Osteoblast (primary cell): Measurements from ENCODE around the gene ENDOD1. TPM values are rescaled to one million over a fixed set of nuclear protein-coding genes. Genes with fewer than 3 reads are reported as not detected.

ENCODE experiments used
- DNase-seq: peaks from one replicate; pipeline ENCODE4 v3.0.0; 2011; ENCODE audit warnings: low spot score, mixed read lengths; ENCODE audit not compliant: insufficient read length; ENCODE audit errors: missing footprints
- H2AFZ ChIP-seq: 2 replicates; pipeline ENCODE4 v1.6.0; 2011; ENCODE audit warnings: mild to moderate bottlenecking, low read length
- H3K27ac ChIP-seq: 2 replicates; pipeline ENCODE4 v1.5.1; 2011; ENCODE audit warnings: mild to moderate bottlenecking, low read depth, low read length, moderate library complexity
- H3K27me3 ChIP-seq: 2 replicates; pipeline ENCODE4 v1.6.0; 2012; ENCODE audit warnings: mild to moderate bottlenecking, control low read depth, inconsistent platforms, low read length, moderate library complexity; ENCODE audit not compliant: insufficient read depth
- H3K36me3 ChIP-seq: 2 replicates; pipeline ENCODE4 v1.5.1; 2011; ENCODE audit warnings: mild to moderate bottlenecking, low read length, control low read depth, moderate library complexity; ENCODE audit not compliant: insufficient read depth
- H3K4me1 ChIP-seq: 2 replicates; pipeline ENCODE4 v1.5.1; 2011; ENCODE audit warnings: mild to moderate bottlenecking, low read length, control low read depth, moderate library complexity; ENCODE audit not compliant: insufficient read depth
- H3K4me2 ChIP-seq: 2 replicates; pipeline ENCODE4 v1.6.0; 2011; ENCODE audit warnings: mild to moderate bottlenecking, low read length; ENCODE audit not compliant: insufficient read depth
- H3K4me3 ChIP-seq: fragments of 200-600 bp; sonication (generic); 3 replicates; pipeline ENCODE4 v1.5.1; 2012; ENCODE audit warnings: mild to moderate bottlenecking, low read length, inconsistent platforms; ENCODE audit not compliant: insufficient read depth
- H3K79me2 ChIP-seq: 2 replicates; pipeline ENCODE4 v1.6.0; 2012; ENCODE audit warnings: mild to moderate bottlenecking, low read length, control low read depth, inconsistent platforms; ENCODE audit not compliant: insufficient read depth
- H3K9me3 ChIP-seq: 2 replicates; pipeline ENCODE4 v1.5.1; 2011; ENCODE audit warnings: low read depth, low read length, control low read depth
- H4K20me1 ChIP-seq: 2 replicates; pipeline ENCODE4 v1.6.0; 2012; ENCODE audit warnings: mild to moderate bottlenecking, low read length, control low read depth; ENCODE audit not compliant: insufficient read depth
- CTCF ChIP-seq: IDR thresholded peaks from 2 replicates; pipeline ENCODE4 v1.5.1; 2011; ENCODE audit warnings: mild to moderate bottlenecking, low read depth, low read length, moderate library complexity; ENCODE audit errors: extremely low read depth
- total RNA-seq: library from RNA; depleted of rRNA; stranded (reverse); fragments of >200 nt; gene quantifications from 2 replicates; pipeline ENCODE4 v1.2.3, GENCODE V29; 2012

Gene ENDOD1
- total RNA-seq, 1 donor: 44.2 TPM

- Histone ChIP-seq H3K9me3 (no peaks in the 10 kb centered on the region), H3K27ac (peak overlapping the region; percentile 76), H3K4me1 (peaks cover 14% of the 10 kb centered on the region), H3K36me3 (no peaks in the 10 kb centered on the region), H3K27me3 (no peaks in the 10 kb centered on the region), H3K4me3 (peak overlapping the region; percentile 88), H3K4me2 (peak overlapping the region; percentile 85), H3K79me2 (peaks cover 25% of the 10 kb centered on the region), H4K20me1 (no peaks in the 10 kb centered on the region), H2AFZ (peak overlapping the region; percentile 94)
- TF ChIP-seq CTCF: no peak
- DNase-seq: no peak
Measured at GRCh38 chr11:95067841-95068219, 21.8 kb upstream of the ENDOD1 start.

DNA sequence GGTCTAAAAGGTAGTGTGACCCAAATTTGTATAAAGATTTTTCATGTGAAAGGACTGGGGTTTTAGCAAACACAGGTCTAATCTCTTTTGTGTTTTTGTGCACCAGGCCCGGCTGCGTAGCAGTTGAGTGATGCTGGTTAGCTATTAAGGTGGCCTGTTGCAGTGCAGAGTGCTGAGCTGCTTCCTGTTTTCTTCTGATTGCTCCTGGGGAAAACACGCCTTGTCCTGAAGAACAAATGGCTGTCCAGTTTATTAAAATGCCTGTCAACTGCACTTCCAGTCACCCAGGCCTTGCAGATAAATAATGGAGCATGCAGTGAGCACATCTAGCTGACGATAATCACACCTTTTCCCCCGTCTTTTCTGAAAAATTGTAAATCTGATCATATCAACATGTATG lies 21.1 kb upstream of the ENDOD1 start:
- Histone ChIP-seq H3K4me1 (peaks cover 14% of the 10 kb centered on the region), H3K36me3 (no peaks in the 10 kb centered on the region), H3K79me2 (peaks cover 25% of the 10 kb centered on the region), H3K4me3 (peak overlapping the region; percentile 88), H4K20me1 (no peaks in the 10 kb centered on the region), H2AFZ (no peak overlapping the region), H3K27ac (peak overlapping the region; percentile 76), H3K9me3 (no peaks in the 10 kb centered on the region), H3K27me3 (no peaks in the 10 kb centered on the region), H3K4me2 (peak overlapping the region; percentile 85)
- DNase-seq: peak; percentile 84
- TF ChIP-seq CTCF: no peak

DNA sequence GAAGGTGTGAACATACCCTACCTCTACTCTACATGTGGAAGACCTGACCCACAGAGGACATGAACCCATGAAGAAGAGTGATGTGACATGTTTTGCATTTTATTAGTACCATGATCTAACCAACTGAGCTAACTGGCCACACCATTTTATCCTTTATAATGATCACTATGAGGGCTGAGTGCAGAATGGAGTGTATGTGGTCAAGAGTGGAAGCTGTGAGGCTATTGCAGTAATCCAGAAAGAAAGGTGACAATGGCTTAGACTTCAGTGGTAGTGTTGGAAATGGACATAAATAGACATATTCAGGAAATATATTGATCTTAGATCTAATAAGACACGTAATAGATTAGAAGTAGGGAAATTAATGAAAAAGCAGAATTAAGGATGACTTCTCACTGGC lies 19.2 kb upstream of the ENDOD1 start:
- TF ChIP-seq CTCF: no peak
- H3K27ac ChIP-seq: no peak overlapping the region

DNA sequence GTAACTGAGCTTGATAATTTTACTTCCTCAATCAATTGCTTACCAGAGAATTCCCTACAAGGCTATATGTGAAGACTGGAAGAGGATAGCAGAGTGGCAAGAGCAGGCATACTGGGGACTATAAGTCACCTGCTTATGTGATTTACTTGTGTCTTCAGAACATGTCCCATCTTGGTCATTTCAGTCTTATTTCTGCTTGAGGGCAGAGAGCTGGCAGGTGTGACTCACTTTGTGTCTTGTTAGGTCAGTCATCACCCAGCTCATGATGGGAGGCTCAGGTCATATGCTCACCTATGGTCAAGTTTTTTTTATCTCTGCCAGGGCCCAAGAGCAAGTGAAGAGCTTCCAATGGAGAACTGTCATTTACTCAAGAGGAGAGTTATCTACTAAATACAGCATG lies 16.7 kb upstream of the ENDOD1 start:
- Histone ChIP-seq H3K79me2 (peaks cover 20% of the 10 kb centered on the region), H3K36me3 (no peaks in the 10 kb centered on the region), H3K27me3 (no peaks in the 10 kb centered on the region), H3K4me2 (no peak overlapping the region), H3K9me3 (no peaks in the 10 kb centered on the region), H3K27ac (no peak overlapping the region), H4K20me1 (no peaks in the 10 kb centered on the region), H3K4me3 (no peak overlapping the region), H2AFZ (no peak overlapping the region), H3K4me1 (peaks cover 26% of the 10 kb centered on the region)
- TF ChIP-seq CTCF: no peak
- DNase-seq: no peak

More for the DNA sequence above, 19.2 kb upstream of the ENDOD1 start:
- Histone ChIP-seq H3K4me2 (no peak overlapping the region), H2AFZ (no peak overlapping the region), H3K79me2 (peaks cover 25% of the 10 kb centered on the region), H3K4me3 (no peak overlapping the region), H3K36me3 (no peaks in the 10 kb centered on the region), H3K4me1 (peaks cover 17% of the 10 kb centered on the region), H4K20me1 (no peaks in the 10 kb centered on the region), H3K9me3 (no peaks in the 10 kb centered on the region), H3K27me3 (no peaks in the 10 kb centered on the region)
- DNase-seq: no peak
